Activated naive CD4-positive, alpha-beta T cell treated with anti-CD3 and anti-CD28 coated beads, Interleukin-2, amount 50 U/mL, for 16 hours (primary cell): ENCODE measurements around the gene RILPL2.
"Not testable (repeated sequence)": the region's sequence is repeated elsewhere in the genome, so short reads cannot be mapped to it uniquely, and the experiment has no call there.

ENCODE experiments used
- DNase-seq: peaks from one replicate; pipeline ENCODE4 v3.0.0-alpha.2; 2020

RILPL2 gene, protein sequence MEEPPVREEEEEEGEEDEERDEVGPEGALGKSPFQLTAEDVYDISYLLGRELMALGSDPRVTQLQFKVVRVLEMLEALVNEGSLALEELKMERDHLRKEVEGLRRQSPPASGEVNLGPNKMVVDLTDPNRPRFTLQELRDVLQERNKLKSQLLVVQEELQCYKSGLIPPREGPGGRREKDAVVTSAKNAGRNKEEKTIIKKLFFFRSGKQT

GRCh38 chr12:123436017-123436964 is at the start of gene RILPL2:
Gene RILPL2, minus strand, starts transcription at chr12:123436684. Its CDS starts 264 bp downstream, at chr12:123436420.
- peak; percentile 92 for DNase-seq

GRCh38 chr12:123485756-123486155 is 49.3 kb upstream of the RILPL2 start:
- DNase-seq = no peak

DNA sequence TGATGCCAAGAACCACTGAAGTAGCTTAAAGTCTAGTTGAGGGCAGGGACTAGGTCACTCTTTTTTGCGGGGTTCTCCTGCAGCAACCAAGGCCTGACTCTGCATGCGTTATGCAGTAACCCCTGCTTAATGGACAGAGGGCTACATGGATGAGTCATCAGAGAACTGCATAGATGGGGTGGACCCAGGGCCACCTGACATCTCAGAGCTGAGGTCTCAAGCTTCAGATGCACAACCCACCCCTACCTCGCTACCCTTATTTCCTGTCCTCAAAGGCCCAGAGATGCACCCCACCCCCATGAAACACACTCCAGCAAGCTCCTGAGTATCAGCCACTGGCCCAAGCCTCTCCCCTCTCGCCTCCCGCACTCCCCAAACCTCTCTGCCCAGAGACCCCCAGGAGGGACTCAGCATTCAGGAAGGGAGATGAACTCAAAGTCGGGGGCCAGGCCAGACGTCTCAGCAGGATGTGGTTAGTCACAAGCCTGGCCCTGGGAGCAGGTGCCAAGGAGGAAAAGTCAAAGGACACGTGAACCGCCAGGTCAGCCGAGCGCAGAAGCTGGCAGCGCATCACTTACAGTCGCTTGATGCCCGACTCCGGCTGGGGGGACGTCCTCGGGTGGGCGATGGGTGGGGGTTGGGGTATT is 47.2 kb upstream of the RILPL2 start:
- no peak for DNase-seq

DNA sequence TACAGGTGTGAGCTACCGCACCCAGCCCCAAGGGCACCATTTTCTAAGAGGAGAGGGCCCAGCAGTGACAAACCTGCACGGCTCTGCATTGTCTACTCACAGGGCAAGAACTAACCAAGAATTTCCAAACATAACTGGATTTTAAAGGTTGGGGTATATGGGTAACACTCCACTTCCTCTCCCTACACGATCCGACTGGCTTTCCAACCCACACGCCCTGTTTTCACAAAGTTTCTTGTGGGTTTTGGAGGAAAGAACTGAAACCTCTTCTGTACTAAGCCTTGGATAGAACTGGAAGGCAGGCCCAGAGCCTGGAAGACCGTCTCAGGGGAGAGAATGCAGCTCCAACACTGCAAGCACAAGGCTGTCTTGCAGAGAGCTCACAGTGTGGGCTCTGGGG is 46.4 kb upstream of the RILPL2 start:
- DNase-seq = no peak

- not testable (repeated sequence) for DNase-seq
Measured at GRCh38 chr12:123481251-123481650, 44.8 kb upstream of the RILPL2 start.

GRCh38 chr12:123479442-123480180 is 43.1 kb upstream of the RILPL2 start:
- no peak for DNase-seq

- no peak for DNase-seq
Measured at GRCh38 chr12:123478762-123479161, 42.3 kb upstream of the RILPL2 start.

DNA sequence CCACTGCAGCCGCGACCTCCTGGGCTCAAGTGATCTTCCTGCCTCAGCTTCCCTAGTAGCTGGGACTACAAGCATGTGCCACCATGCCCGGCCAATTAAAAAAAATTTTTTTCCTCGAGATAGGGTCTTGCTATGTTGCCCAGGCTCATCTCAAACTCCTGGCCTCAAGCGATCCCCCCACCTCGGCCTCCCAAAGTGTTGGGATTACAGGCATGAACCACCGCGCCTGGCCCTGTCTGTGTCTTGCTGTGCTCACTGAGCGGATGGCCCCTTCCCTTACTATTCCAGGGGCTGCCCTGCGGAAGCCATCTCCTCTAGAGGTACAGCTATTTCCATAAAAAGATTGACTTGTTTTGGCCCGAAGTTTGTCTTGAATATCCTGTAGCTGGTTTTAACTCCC is 41.6 kb upstream of the RILPL2 start:
- DNase-seq = no peak

GRCh38 chr12:123475246-123475703 is 38.8 kb upstream of the RILPL2 start:
- no peak for DNase-seq

DNA sequence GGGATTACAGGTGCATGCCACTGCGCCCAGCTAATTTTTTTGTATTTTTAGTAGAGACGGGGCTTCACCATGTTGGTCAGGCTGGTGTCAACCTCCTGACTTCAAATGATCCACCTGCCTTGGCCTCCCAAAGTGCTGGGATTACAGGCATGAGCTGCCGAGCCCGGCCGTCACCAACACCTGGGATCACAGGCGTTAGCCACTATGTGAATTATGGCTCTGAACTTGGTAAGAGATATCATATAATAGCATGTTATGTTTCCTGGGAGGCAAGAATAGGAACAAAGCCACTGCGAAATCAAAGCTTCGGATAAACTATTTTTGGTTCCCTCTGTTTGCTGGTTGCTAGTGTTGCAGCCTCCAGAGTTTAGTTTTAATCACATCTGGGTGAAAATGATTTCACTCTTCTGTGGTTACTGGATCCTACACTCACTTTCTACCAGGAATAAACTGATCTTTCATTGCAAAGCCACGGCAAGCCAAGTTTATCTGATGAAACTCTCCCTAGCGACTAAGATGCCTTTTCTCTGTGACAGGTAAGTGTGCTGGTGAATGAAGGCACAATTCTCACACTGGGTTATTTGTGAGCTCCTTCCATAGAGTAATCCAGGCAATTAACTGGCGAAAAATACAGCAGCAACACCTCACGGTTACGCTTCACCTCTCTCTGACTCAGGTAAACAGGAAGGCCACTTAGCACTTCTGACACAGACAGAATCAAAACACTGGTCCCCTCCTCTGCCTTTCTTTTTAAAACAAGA is 38.2 kb upstream of the RILPL2 start:
- DNase-seq = no peak

GRCh38 chr12:123472438-123472849 is 36.0 kb upstream of the RILPL2 start:
- no peak for DNase-seq

GRCh38 chr12:123471374-123472068 is 35.0 kb upstream of the RILPL2 start:
- DNase-seq = no peak

GRCh38 chr12:123469978-123470377 is 33.5 kb upstream of the RILPL2 start:
- DNase-seq = no peak

DNA sequence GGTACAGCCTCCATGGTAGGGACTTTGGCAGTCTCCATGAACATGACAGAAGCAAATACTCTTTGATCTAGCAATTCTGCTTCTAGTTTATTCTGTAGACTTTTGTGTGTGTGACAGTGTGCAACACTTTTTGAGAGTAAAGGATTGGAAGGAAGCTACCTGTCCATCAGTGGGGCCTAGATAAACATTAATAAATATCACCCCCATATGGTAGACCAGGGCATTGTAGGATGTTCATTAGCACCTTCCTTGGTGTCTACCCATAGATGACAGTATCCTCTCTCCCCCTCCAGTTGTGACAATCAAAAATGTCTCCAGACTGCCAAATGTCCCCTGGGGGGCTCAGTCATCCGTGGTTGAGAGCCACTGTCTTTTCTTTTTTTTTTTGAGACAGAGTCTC is 32.3 kb upstream of the RILPL2 start:
- no peak for DNase-seq

GRCh38 chr12:123465084-123465483 is 28.6 kb upstream of the RILPL2 start:
- DNase-seq = no peak

GRCh38 chr12:123463174-123463573 is 26.7 kb upstream of the RILPL2 start:
- DNase-seq = not testable (repeated sequence)

GRCh38 chr12:123457980-123458779 is 21.7 kb upstream of the RILPL2 start, which contains the start of gene SNRNP35:
Gene SNRNP35, plus strand, starts transcription at chr12:123458139. Its CDS starts 7,402 bp downstream, at chr12:123465541.
- DNase-seq = peak; percentile 84

- DNase-seq = no peak
Measured at GRCh38 chr12:123453165-123453564, 16.7 kb upstream of the RILPL2 start.

DNA sequence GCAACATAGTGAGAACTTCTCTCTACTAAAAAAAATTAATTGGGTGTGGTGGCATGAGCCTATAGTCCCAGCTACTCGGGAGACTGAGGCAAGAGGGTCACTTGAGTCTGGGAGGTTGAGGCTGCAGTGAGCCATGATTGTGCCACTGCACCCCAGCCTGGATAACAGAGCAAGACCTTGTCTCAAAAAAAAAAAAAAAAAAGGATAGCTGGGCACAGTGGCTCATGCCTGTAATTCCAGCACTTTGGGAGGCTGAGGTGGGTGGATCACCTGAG is 15.7 kb upstream of the RILPL2 start:
- not testable (repeated sequence) for DNase-seq

DNA sequence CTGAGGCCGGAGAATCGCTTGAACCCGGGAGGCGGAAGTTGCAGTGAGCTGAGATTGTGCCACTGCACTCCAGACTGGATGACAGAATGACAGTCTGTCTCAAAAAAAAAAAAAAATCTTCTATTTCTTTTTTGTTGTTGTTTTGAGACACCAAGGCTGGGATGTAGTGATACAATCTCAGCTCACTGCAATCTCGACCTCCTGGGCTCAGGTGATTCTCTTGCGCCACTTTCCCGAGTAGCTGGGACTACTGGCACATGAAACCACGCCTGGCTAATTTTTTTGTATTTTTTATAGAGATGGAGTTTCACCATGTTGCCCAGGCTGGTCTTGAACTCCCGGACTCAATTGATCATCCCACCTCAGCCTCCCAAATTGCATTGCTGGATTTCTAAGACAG is 14.2 kb upstream of the RILPL2 start:
- no peak for DNase-seq

DNA sequence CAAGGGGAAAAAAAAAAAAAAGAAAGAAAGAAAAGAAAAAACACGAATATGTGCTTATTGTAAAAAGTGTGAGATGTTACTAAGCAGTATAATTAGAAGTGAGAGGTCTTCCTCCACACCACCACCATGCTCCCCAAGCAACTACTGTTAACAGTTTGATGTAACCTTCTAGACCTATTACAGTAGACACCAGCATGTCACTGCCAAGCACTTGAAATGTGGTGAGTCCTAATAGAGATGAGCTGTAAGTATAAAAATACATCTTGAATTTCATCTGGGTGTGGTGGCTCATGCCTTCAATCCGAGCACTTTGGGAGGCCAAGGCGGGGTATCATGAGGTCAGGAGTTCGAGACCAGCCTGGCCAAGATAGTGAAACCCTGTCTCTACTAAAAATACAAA is 13.4 kb upstream of the RILPL2 start:
- DNase-seq = no peak
